Medulla oblongata (tissue), 1 donor: ENCODE results near the gene URB1.
"Not testable (repeated sequence)": the region's sequence is repeated elsewhere in the genome, so short reads cannot be mapped to it uniquely, and the experiment has no call there.

Experiments used
- DNase-seq: peaks from one replicate; pipeline ENCODE4 v3.0.0-alpha.2; 2015; ENCODE audit errors: extremely low spot score

Gene URB1

GRCh38 chr21:32320726-32321125 lies 72.1 kb downstream of the URB1 start:
- no peak for DNase-seq

- DNase-seq = no peak
Observed at GRCh38 chr21:32320059-32320458, 72.8 kb downstream of the URB1 start.

GRCh38 chr21:32319012-32319411 lies 73.8 kb downstream of the URB1 start:
- DNase-seq = no peak

GRCh38 chr21:32317726-32318125 lies 75.1 kb downstream of the URB1 start:
- DNase-seq = no peak

GRCh38 chr21:32316361-32317215 lies 76.2 kb downstream of the URB1 start:
- DNase-seq = no peak

- no peak for DNase-seq
Observed at GRCh38 chr21:32315511-32316281, 77.1 kb downstream of the URB1 start.

- DNase-seq = no peak
Observed at GRCh38 chr21:32314806-32315205, 78.0 kb downstream of the URB1 start.

- DNase-seq = no peak
Observed at GRCh38 chr21:32312976-32313375, 79.8 kb downstream of the URB1 start.

GRCh38 chr21:32312326-32312725 lies 80.5 kb downstream of the URB1 start:
- peak; percentile 44 for DNase-seq

- no peak for DNase-seq
Observed at GRCh38 chr21:32311621-32312020, 81.2 kb downstream of the URB1 start.

- not testable (repeated sequence) for DNase-seq
Observed at GRCh38 chr21:32310976-32311375, 81.8 kb downstream of the URB1 start.

GRCh38 chr21:32309906-32310460 lies 82.8 kb downstream of the URB1 start:
- DNase-seq = no peak

- DNase-seq = no peak
Observed at GRCh38 chr21:32308696-32309095, 84.1 kb downstream of the URB1 start.

GRCh38 chr21:32307706-32308105 lies 85.1 kb downstream of the URB1 start:
- DNase-seq = no peak

- DNase-seq = peak; percentile 94
Observed at GRCh38 chr21:32306021-32306780, 86.6 kb downstream of the URB1 start.

- DNase-seq = no peak
Observed at GRCh38 chr21:32304998-32305397, 87.8 kb downstream of the URB1 start.

- no peak for DNase-seq
Observed at GRCh38 chr21:32303385-32303784, 89.4 kb downstream of the URB1 start.

GRCh38 chr21:32302560-32302959 lies 90.3 kb downstream of the URB1 start:
- DNase-seq = no peak

GRCh38 chr21:32301596-32301995 lies 91.2 kb downstream of the URB1 start:
- DNase-seq = no peak

GRCh38 chr21:32300117-32300681 lies 92.6 kb downstream of the URB1 start:
- DNase-seq = no peak

- no peak for DNase-seq
Observed at GRCh38 chr21:32299695-32300094, 93.1 kb downstream of the URB1 start.

- no peak for DNase-seq
Observed at GRCh38 chr21:32298658-32299081, 94.1 kb downstream of the URB1 start, which contains the start of gene MRAP. MRAP (plus strand) TSS chr21:32298855; CDS start chr21:32298972, 117 bp downstream.
